Measurements from ENCODE around the gene UBALD2.

GRCh38 chr17:76278952-76279741 is 14.0 kb downstream of the UBALD2 start:
- TF ChIP-seq EP300 (IDR thresholded peaks at IDR 0.05) (no peak), CTCF (IDR thresholded peaks at IDR 0.05) (peak; percentile 93 to 97 (median 96))
